ENCODE measurements around the gene KIR2DL3.
"Not testable (repeated sequence)": the region's sequence is repeated elsewhere in the genome, so short reads cannot be mapped to it uniquely, and the experiment has no call there.

Gene KIR2DL3

DNA sequence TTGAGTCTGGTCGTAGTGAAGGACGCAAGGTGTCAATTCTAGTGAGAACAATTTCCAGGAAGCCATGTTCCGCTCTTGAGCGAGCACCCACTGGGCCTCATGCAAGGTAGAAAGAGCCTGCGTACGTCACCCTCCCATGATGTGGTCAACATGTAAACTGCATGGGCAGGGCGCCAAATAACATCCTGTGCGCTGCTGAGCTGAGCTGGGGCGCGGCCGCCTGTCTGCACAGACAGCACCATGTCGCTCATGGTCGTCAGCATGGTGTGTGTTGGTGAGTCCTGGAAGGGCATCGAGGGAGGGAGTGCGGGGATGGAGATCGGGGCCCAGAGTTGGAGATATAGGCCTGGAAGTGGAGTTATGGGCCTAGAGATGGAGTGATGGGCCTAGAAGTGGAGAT lies at the start of gene KIR2DL3:
Gene KIR2DL3 (plus strand): TSS at position 208 of the 400 bp plus-strand sequence. CDS start 33 bp downstream, at position 241.
- not testable (repeated sequence) for H3K4me1 ChIP-seq (ENCODE audit: control insufficient read depth, insufficient read depth, low read length); H3K4me3 ChIP-seq (ENCODE audit: low read length in 2 of 2); H3K9me3 ChIP-seq (ENCODE audit: control insufficient read depth in 2 of 2, low read length in 2 of 2); H3K9ac ChIP-seq (ENCODE audit: low read length in 2 of 2); H3K27me3 ChIP-seq (ENCODE audit: control insufficient read depth in 1 of 2, insufficient read depth in 2 of 2, low read length in 2 of 2); H3K27ac ChIP-seq (ENCODE audit: low read length); H3K36me3 ChIP-seq (ENCODE audit: control insufficient read depth in 2 of 2, insufficient read depth in 2 of 2, low read length in 2 of 2)

DNA sequence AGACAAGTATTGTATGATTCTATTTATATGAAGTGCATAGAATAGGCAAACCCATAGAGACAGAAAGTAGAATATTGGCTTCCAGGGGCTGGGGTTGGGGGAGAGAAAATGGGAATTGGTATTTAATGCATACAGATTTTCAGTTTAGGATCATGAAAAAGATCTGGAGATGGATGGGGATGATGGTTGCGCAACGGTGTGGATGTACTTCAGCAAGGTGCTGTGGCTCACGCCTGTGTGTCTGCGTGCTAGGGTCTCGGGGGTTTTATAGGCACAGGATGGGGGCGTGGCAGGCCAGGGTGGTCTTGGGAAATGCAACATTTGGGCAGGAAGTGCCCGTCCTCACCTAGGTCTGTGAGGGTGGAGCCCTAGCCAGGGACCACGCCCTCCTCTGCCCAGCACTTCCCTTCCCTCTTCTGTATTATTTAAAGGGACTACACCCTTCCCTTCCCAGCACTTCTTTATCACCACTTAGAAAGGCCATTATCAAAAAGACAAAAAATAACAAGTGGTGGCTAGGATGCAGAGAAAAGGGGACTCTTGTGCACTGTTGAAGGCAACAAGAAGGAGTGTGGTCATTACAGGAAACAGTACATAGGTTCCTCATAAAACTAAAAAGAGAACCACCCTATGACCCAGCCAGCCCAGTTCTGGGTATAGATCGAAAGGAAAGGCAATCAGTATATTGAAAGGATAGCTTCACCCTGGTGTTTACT lies 46.6 kb upstream of the KIR2DL3 start:
- Histone ChIP-seq H3K36me3 (ENCODE audit: control insufficient read depth in 2 of 2, insufficient read depth in 2 of 2, low read length in 2 of 2) (no peaks in the 10 kb centered on the region), H3K9ac (ENCODE audit: low read length in 2 of 2) (no peak overlapping the region), H3K4me1 (ENCODE audit: control insufficient read depth, insufficient read depth, low read length) (no peaks in the 10 kb centered on the region), H3K9me3 (ENCODE audit: control insufficient read depth in 2 of 2, low read length in 2 of 2) (peaks cover 0 to 4% of the 10 kb centered on the region in 2 donors), H3K4me3 (ENCODE audit: low read length in 2 of 2) (no peak overlapping the region), H3K27me3 (ENCODE audit: control insufficient read depth in 1 of 2, insufficient read depth in 2 of 2, low read length in 2 of 2) (peaks cover 0 to 8% of the 10 kb centered on the region in 2 donors), H3K27ac (ENCODE audit: low read length) (no peak overlapping the region)

DNA sequence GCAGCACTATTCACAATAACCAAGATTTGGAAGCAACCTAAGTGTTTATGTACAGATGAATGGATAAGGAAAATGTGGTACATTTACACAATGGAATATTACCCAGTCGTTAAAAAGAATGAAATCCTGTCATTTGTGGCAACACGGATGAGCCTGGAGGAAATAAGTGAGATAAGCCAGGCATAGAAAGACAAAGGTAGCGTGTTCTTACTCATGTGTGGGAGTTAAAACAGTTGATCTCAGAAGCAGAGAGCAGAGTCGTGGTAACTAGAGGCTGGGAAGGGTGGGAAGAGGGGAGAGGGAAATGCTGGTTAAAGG lies 46.1 kb upstream of the KIR2DL3 start:
- Histone ChIP-seq H3K36me3 (ENCODE audit: control insufficient read depth in 2 of 2, insufficient read depth in 2 of 2, low read length in 2 of 2) (no peaks in the 10 kb centered on the region), H3K9ac (ENCODE audit: low read length in 2 of 2) (no peak overlapping the region), H3K9me3 (ENCODE audit: control insufficient read depth in 2 of 2, low read length in 2 of 2) (peaks cover 0 to 4% of the 10 kb centered on the region in 2 donors), H3K4me3 (ENCODE audit: low read length in 2 of 2) (no peak overlapping the region), H3K27me3 (ENCODE audit: control insufficient read depth in 1 of 2, insufficient read depth in 2 of 2, low read length in 2 of 2) (peaks cover 0 to 9% of the 10 kb centered on the region in 2 donors), H3K27ac (ENCODE audit: low read length) (no peak overlapping the region), H3K4me1 (ENCODE audit: control insufficient read depth, insufficient read depth, low read length) (no peaks in the 10 kb centered on the region)

DNA sequence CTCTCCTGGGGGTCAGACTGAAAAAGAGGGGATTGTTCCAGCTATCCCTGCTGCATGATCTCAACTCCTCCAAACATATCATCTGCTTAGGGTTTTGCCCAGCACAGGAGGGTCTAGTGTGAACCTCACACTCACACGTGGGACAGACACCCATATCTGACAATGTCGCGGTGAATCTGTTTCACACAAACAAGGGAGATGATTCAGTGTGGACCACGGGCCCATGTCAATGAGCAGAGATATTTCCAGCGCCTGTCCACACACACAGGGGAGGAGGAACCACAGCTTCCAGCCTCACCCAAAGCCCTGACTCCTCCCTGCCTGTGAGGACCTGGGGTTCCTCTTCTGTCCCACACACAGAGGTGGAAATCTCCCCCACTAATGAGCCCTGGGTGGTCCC lies 43.7 kb upstream of the KIR2DL3 start:
- Histone ChIP-seq H3K4me1 (ENCODE audit: control insufficient read depth, insufficient read depth, low read length) (no peaks in the 10 kb centered on the region), H3K27ac (ENCODE audit: low read length) (no peak overlapping the region), H3K9ac (ENCODE audit: low read length in 2 of 2) (no peak overlapping the region), H3K27me3 (ENCODE audit: control insufficient read depth in 1 of 2, insufficient read depth in 2 of 2, low read length in 2 of 2) (peaks cover 0 to 9% of the 10 kb centered on the region in 2 donors), H3K9me3 (ENCODE audit: control insufficient read depth in 2 of 2, low read length in 2 of 2) (peaks cover 0 to 4% of the 10 kb centered on the region in 2 donors), H3K36me3 (ENCODE audit: control insufficient read depth in 2 of 2, insufficient read depth in 2 of 2, low read length in 2 of 2) (no peaks in the 10 kb centered on the region), H3K4me3 (ENCODE audit: low read length in 2 of 2) (no peak overlapping the region)

DNA sequence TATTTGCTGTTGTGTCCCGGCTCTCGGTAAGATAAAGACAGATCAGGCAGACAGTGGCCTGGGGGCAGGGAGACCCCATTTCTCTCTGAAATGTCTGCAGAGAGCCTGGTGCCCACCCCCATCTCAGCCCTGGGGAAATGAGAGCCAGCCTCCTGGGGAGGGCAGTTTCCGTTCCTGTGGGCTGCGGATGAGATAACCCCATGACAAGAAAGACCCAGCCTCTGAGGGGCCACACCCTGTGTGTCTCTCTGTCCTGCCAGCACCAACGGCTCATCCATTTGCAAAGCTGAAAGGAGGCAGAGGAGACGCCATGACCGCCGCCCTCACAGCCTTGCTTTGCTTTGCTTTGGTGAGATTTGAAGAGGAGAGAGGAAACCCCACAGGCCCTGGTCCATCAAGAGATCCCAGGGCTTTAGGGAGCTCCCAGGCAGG lies 42.2 kb upstream of the KIR2DL3 start:
- Histone ChIP-seq H3K9me3 (ENCODE audit: control insufficient read depth in 2 of 2, low read length in 2 of 2) (peaks cover 0 to 4% of the 10 kb centered on the region in 2 donors), H3K27ac (ENCODE audit: low read length) (no peak overlapping the region), H3K36me3 (ENCODE audit: control insufficient read depth in 2 of 2, insufficient read depth in 2 of 2, low read length in 2 of 2) (no peaks in the 10 kb centered on the region), H3K27me3 (ENCODE audit: control insufficient read depth in 1 of 2, insufficient read depth in 2 of 2, low read length in 2 of 2) (peaks cover 0 to 11% of the 10 kb centered on the region in 2 donors), H3K4me3 (ENCODE audit: low read length in 2 of 2) (no peak overlapping the region), H3K9ac (ENCODE audit: low read length in 2 of 2) (no peak overlapping the region), H3K4me1 (ENCODE audit: control insufficient read depth, insufficient read depth, low read length) (no peaks in the 10 kb centered on the region)

DNA sequence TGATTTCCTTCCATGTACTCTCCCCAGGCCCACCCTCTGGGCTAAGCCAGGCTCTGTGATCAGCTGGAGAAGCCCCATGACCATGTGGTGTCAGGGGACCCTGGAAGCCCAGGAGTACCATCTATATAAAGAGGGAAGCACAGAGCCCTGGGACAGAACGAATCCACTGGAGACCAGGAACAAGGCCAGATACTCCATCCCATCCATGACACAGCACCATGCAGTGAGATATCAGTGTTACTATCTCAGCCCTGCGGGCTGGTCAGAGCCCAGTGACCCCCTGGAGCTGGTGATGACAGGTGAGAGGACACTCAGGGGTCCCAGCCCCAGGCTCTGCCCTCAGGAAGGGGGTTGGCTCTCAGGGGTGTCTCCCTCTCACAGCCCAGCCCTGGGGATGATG lies 41.5 kb upstream of the KIR2DL3 start:
- H3K9ac ChIP-seq (ENCODE audit: low read length in 2 of 2): no peak overlapping the region
- H3K4me3 ChIP-seq (ENCODE audit: low read length in 2 of 2): no peak overlapping the region
- peaks cover 0 to 1% of the 10 kb centered on the region in 2 donors for H3K9me3 ChIP-seq (ENCODE audit: control insufficient read depth in 2 of 2, low read length in 2 of 2)
- H3K36me3 ChIP-seq (ENCODE audit: control insufficient read depth in 2 of 2, insufficient read depth in 2 of 2, low read length in 2 of 2): no peaks in the 10 kb centered on the region
- no peaks in the 10 kb centered on the region for H3K4me1 ChIP-seq (ENCODE audit: control insufficient read depth, insufficient read depth, low read length)
- H3K27me3 ChIP-seq (ENCODE audit: control insufficient read depth in 1 of 2, insufficient read depth in 2 of 2, low read length in 2 of 2): peaks cover 0 to 11% of the 10 kb centered on the region in 2 donors
- no peak overlapping the region for H3K27ac ChIP-seq (ENCODE audit: low read length)

DNA sequence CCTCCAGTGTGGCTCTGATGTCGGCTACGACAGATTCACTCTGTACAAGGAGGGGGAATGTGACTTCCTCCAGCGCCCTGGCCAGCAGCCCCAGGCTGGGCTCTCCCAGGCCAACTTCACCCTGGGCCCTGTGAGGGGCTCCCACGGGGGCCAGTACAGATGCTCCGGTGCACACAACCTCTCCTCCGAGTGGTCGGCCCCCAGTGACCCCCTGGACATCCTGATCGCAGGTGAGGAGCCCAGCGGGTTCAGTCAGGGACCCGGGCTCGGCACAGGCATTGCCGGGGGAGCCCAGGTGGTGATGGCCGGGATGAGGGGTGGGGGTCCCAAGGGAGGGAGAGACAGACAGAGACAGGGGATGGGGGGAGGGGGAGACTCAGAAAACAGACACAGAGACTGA lies 40.6 kb upstream of the KIR2DL3 start:
- not testable (repeated sequence) for H3K9me3 ChIP-seq (ENCODE audit: control insufficient read depth in 2 of 2, low read length in 2 of 2); H3K4me3 ChIP-seq (ENCODE audit: low read length in 2 of 2); H3K36me3 ChIP-seq (ENCODE audit: control insufficient read depth in 2 of 2, insufficient read depth in 2 of 2, low read length in 2 of 2); H3K9ac ChIP-seq (ENCODE audit: low read length in 2 of 2); H3K27ac ChIP-seq (ENCODE audit: low read length); H3K4me1 ChIP-seq (ENCODE audit: control insufficient read depth, insufficient read depth, low read length)
- peaks cover 0 to 11% of the 10 kb centered on the region in 2 donors for H3K27me3 ChIP-seq (ENCODE audit: control insufficient read depth in 1 of 2, insufficient read depth in 2 of 2, low read length in 2 of 2)

DNA sequence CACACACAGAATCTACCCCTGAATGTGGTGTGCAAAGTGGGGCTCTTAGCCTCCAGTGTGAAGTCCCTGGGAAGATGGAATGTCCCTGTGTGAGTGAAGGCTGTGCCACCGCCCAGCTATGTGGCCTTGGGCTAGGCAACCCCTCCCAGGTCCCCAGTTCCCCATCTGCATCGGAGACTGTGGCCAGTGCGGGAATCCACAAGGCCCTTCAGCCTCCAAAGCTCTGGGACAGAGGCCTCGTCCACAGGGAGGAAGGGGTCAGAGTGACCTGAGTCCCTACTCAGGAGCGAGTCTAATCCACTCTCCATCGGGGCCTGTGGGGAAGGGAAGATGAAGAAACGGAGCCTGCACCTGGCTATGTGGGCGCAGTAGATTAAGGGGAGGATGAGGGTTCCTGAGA lies 33.4 kb upstream of the KIR2DL3 start:
- Histone ChIP-seq H3K9me3 (ENCODE audit: control insufficient read depth in 2 of 2, low read length in 2 of 2) (peaks cover 0 to 11% of the 10 kb centered on the region in 2 donors), H3K27me3 (ENCODE audit: control insufficient read depth in 1 of 2, insufficient read depth in 2 of 2, low read length in 2 of 2) (peaks cover 0 to 7% of the 10 kb centered on the region in 2 donors), H3K27ac (ENCODE audit: low read length) (no peak overlapping the region), H3K36me3 (ENCODE audit: control insufficient read depth in 2 of 2, insufficient read depth in 2 of 2, low read length in 2 of 2) (no peaks in the 10 kb centered on the region), H3K4me3 (ENCODE audit: low read length in 2 of 2) (no peak overlapping the region), H3K4me1 (ENCODE audit: control insufficient read depth, insufficient read depth, low read length) (no peaks in the 10 kb centered on the region), H3K9ac (ENCODE audit: low read length in 2 of 2) (no peak overlapping the region)

DNA sequence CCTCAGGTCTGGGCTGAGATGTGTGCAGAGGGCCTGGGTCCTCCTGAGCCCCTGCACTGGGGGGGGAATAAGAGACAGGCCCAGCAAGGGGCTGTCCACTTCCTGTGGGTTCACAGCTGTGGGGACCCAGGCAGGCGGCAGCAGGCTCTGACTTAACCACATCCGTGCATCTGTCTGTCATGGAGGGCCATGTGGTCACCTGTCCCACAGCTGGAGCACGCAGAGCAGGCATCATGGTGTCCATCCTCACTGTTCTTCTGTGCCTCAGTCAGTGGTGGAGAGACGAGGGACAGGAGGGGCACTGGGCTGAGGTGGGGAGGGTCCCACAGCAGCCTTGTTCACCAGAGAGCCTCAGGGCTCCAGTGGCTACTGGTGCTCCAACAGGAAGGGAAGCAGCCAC lies 30.4 kb upstream of the KIR2DL3 start:
- no peak overlapping the region for H3K4me3 ChIP-seq (ENCODE audit: low read length in 2 of 2)
- no peaks in the 10 kb centered on the region for H3K4me1 ChIP-seq (ENCODE audit: control insufficient read depth, insufficient read depth, low read length)
- H3K27ac ChIP-seq (ENCODE audit: low read length): no peak overlapping the region
- H3K9me3 ChIP-seq (ENCODE audit: control insufficient read depth in 2 of 2, low read length in 2 of 2): peaks cover 0 to 11% of the 10 kb centered on the region in 2 donors
- no peaks in the 10 kb centered on the region for H3K36me3 ChIP-seq (ENCODE audit: control insufficient read depth in 2 of 2, insufficient read depth in 2 of 2, low read length in 2 of 2)
- peaks cover 0 to 8% of the 10 kb centered on the region in 2 donors for H3K27me3 ChIP-seq (ENCODE audit: control insufficient read depth in 1 of 2, insufficient read depth in 2 of 2, low read length in 2 of 2)
- no peak overlapping the region for H3K9ac ChIP-seq (ENCODE audit: low read length in 2 of 2)

DNA sequence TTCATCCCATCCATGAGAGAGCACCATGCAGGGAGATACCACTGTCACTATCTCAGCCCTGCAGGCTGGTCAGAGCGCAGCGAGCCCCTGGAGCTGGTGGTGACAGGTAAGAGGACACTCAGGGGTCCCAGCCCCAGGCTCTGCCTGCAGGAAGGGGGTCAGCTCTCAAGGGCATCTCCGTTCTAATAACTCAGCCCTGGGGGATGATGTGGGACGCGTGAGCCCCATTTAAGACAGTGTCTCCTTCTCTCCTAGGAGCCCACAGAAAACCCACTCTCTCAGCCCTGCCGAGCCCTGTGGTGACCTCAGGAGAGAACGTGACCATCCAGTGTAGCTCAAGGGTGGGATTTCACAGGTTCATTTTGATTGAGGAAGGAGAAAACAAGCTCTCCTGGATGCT lies 29.5 kb upstream of the KIR2DL3 start:
- no peaks in the 10 kb centered on the region for H3K36me3 ChIP-seq (ENCODE audit: control insufficient read depth in 2 of 2, insufficient read depth in 2 of 2, low read length in 2 of 2)
- peaks cover 0 to 8% of the 10 kb centered on the region in 2 donors for H3K27me3 ChIP-seq (ENCODE audit: control insufficient read depth in 1 of 2, insufficient read depth in 2 of 2, low read length in 2 of 2)
- H3K4me3 ChIP-seq (ENCODE audit: low read length in 2 of 2): no peak overlapping the region
- peaks cover 0 to 6% of the 10 kb centered on the region in 2 donors for H3K9me3 ChIP-seq (ENCODE audit: control insufficient read depth in 2 of 2, low read length in 2 of 2)
- no peak overlapping the region for H3K27ac ChIP-seq (ENCODE audit: low read length)
- no peak overlapping the region for H3K9ac ChIP-seq (ENCODE audit: low read length in 2 of 2)
- no peaks in the 10 kb centered on the region for H3K4me1 ChIP-seq (ENCODE audit: control insufficient read depth, insufficient read depth, low read length)

DNA sequence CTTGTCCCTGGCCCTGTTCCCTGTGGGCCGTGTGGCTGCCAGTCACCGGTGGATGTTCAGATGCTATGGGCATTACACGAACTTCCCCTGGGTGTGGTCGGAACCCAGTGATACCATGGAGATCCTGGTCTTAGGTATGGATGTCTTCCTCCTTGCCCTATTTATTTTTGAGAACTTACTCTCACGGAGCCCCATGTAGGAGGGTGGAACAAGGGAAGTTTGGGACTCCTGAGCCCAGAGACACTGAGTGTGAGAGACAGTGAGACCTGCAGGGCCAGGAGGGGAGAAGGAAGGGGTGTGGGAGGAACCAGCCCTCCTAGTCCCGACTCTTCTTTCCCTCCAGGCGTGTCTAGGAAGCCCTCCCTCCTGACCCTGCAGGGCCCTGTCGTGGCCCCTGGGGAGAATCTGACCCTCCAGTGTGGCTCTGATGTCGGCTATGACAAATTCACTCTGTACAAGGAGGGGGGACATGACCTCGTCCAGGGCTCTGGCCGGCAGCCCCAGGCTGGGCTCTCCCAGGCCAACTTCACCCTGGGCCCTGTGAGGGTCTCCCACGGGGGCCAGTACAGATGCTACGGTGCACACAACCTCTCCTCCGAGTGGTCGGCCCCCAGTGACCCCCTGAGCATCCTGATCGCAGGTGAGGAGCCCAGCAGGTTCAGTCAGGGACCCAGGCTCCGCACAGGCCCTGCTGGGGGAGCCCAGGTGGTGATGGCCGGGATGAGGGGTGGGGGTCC lies 28.9 kb upstream of the KIR2DL3 start:
- Histone ChIP-seq H3K9me3 (ENCODE audit: control insufficient read depth in 2 of 2, low read length in 2 of 2) (peaks cover 0 to under 1% of the 10 kb centered on the region in 2 donors), H3K4me1 (ENCODE audit: control insufficient read depth, insufficient read depth, low read length) (no peaks in the 10 kb centered on the region), H3K27me3 (ENCODE audit: control insufficient read depth in 1 of 2, insufficient read depth in 2 of 2, low read length in 2 of 2) (peaks cover 0 to 8% of the 10 kb centered on the region in 2 donors), H3K36me3 (ENCODE audit: control insufficient read depth in 2 of 2, insufficient read depth in 2 of 2, low read length in 2 of 2) (no peaks in the 10 kb centered on the region), H3K9ac (ENCODE audit: low read length in 2 of 2) (no peak overlapping the region), H3K4me3 (ENCODE audit: low read length in 2 of 2) (no peak overlapping the region), H3K27ac (ENCODE audit: low read length) (no peak overlapping the region)

Measured in stomach smooth muscle (tissue), 2 donors.